Liver (tissue), 3 donors: ENCODE data around the gene DLL1.

Experiments used
- EGR1 ChIP-seq, 2 donors: IDR thresholded peaks; 2 replicates each; pipeline ENCODE4 v1.6.1; 2016 to 2018; ENCODE audit warnings: antibody characterized with exemption in 2 of 2, low read depth in 2 of 2
- FOXA2 ChIP-seq: IDR thresholded peaks from 2 replicates; pipeline ENCODE4 v1.6.1; 2016; ENCODE audit warnings: antibody characterized with exemption
- GABPA ChIP-seq, 2 donors: IDR thresholded peaks in 1 of 2; conservative IDR thresholded peaks in 1 of 2; 2 replicates each; pipeline ENCODE4 v1.6.1; 2016; ENCODE audit warnings: antibody characterized with exemption in 2 of 2, mild to moderate bottlenecking in 1 of 2, moderate library complexity in 1 of 2
- HNF4A ChIP-seq, 2 donors: conservative IDR thresholded peaks; 2 replicates each; pipeline ENCODE4 v1.6.1; 2016; ENCODE audit warnings: antibody characterized with exemption in 2 of 2, mild to moderate bottlenecking in 2 of 2
- MAX ChIP-seq: IDR thresholded peaks from 2 replicates; pipeline ENCODE4 v1.6.1; 2016; ENCODE audit warnings: antibody characterized with exemption
- RAD21 ChIP-seq, 2 donors: IDR thresholded peaks; 2 replicates each; pipeline ENCODE4 v1.6.1; 2016; ENCODE audit warnings: antibody characterized with exemption in 2 of 2, mild to moderate bottlenecking in 2 of 2
- RXRA ChIP-seq, 2 donors: IDR thresholded peaks; 2 replicates each; pipeline ENCODE4 v1.6.1; 2017 to 2018; ENCODE audit warnings: antibody characterized with exemption in 2 of 2, mild to moderate bottlenecking in 1 of 2
- SP1 ChIP-seq: IDR thresholded peaks from 2 replicates; pipeline ENCODE4 v1.6.1; 2018; ENCODE audit warnings: antibody characterized with exemption, mild to moderate bottlenecking
- TAF1 ChIP-seq: conservative IDR thresholded peaks from 2 replicates; pipeline ENCODE4 v1.6.1; 2016; ENCODE audit warnings: antibody characterized with exemption, mild to moderate bottlenecking
- YY1 ChIP-seq: IDR thresholded peaks from 2 replicates; pipeline ENCODE4 v1.6.1; 2016; ENCODE audit warnings: antibody characterized with exemption, mild to moderate bottlenecking
- ZBTB33 ChIP-seq: IDR thresholded peaks from 2 replicates; pipeline ENCODE4 v1.6.1; 2016; ENCODE audit warnings: antibody characterized with exemption
- TF ChIP-seq, protein P1 (sequence below): fragments of 150-350 bp; IDR thresholded peaks from 2 replicates; pipeline ENCODE4 v1.5.1; 2017; ENCODE audit warnings: improper control_type of control experiment, low read depth, low read length; ENCODE audit not compliant: missing input control
- TF ChIP-seq, protein P2 (sequence below): IDR thresholded peaks from 2 replicates; pipeline ENCODE4 v1.6.1; 2016; ENCODE audit warnings: antibody characterized with exemption, mild to moderate bottlenecking
- donor health status: healthy.
- donor health status: healthy.

DNA sequence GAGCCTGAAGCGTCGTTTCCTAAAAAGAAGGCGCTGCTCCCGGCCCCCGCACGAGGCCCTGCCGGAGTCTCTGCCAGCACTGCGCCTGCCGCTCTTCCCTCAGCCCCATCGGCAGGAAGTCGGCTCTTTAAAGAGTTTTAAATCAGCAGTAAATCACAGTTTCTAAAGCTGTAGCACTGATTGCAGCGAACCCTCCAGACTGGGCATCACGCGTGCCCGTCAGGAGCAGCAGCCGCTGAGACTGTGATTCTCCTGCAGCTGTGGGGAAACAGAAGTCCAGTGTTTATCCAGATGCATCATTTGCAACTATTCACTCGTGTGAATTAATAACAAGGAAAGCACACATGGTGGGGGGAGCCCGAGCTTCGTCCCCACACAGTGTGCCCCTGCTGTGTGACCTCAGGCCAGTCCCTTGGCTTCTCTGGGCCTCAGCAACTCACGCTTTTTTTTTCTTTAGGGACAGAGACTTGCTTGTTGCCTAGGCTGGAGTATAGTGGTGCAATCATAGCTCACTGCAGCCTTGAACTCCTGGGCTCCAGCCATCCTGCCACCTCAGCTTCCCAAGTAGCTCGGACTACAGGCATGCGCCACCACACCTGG, 28.3 kb downstream of the DLL1 start:
- TF ChIP-seq, protein P1, sequence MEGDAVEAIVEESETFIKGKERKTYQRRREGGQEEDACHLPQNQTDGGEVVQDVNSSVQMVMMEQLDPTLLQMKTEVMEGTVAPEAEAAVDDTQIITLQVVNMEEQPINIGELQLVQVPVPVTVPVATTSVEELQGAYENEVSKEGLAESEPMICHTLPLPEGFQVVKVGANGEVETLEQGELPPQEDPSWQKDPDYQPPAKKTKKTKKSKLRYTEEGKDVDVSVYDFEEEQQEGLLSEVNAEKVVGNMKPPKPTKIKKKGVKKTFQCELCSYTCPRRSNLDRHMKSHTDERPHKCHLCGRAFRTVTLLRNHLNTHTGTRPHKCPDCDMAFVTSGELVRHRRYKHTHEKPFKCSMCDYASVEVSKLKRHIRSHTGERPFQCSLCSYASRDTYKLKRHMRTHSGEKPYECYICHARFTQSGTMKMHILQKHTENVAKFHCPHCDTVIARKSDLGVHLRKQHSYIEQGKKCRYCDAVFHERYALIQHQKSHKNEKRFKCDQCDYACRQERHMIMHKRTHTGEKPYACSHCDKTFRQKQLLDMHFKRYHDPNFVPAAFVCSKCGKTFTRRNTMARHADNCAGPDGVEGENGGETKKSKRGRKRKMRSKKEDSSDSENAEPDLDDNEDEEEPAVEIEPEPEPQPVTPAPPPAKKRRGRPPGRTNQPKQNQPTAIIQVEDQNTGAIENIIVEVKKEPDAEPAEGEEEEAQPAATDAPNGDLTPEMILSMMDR = no peak
- no peak for TF ChIP-seq SP1
- TF ChIP-seq RXRA (IDR thresholded peaks at IDR 0.05) = no peak
- TF ChIP-seq, protein P2, sequence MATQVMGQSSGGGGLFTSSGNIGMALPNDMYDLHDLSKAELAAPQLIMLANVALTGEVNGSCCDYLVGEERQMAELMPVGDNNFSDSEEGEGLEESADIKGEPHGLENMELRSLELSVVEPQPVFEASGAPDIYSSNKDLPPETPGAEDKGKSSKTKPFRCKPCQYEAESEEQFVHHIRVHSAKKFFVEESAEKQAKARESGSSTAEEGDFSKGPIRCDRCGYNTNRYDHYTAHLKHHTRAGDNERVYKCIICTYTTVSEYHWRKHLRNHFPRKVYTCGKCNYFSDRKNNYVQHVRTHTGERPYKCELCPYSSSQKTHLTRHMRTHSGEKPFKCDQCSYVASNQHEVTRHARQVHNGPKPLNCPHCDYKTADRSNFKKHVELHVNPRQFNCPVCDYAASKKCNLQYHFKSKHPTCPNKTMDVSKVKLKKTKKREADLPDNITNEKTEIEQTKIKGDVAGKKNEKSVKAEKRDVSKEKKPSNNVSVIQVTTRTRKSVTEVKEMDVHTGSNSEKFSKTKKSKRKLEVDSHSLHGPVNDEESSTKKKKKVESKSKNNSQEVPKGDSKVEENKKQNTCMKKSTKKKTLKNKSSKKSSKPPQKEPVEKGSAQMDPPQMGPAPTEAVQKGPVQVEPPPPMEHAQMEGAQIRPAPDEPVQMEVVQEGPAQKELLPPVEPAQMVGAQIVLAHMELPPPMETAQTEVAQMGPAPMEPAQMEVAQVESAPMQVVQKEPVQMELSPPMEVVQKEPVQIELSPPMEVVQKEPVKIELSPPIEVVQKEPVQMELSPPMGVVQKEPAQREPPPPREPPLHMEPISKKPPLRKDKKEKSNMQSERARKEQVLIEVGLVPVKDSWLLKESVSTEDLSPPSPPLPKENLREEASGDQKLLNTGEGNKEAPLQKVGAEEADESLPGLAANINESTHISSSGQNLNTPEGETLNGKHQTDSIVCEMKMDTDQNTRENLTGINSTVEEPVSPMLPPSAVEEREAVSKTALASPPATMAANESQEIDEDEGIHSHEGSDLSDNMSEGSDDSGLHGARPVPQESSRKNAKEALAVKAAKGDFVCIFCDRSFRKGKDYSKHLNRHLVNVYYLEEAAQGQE = no peak
- no peak for TF ChIP-seq MAX
- no peak for TF ChIP-seq HNF4A (conservative IDR thresholded peaks at IDR 0.05)
- TF ChIP-seq GABPA (IDR thresholded peaks at IDR 0.05 in 1 of 2, conservative IDR thresholded peaks at IDR 0.05 in 1 of 2) = no peak
- TF ChIP-seq EGR1 (IDR thresholded peaks at IDR 0.05; ENCODE audit: low read depth in 2 of 2) = no peak
- no peak for TF ChIP-seq RAD21 (IDR thresholded peaks at IDR 0.05)
- no peak for TF ChIP-seq ZBTB33
- TF ChIP-seq TAF1 = no peak
- TF ChIP-seq YY1 = no peak
- TF ChIP-seq FOXA2 = no peak
